ENCODE measurements around the gene SCGB1A1. TPM values are rescaled to one million over a fixed set of nuclear protein-coding genes. Genes with fewer than 3 reads are reported as not detected.

The SCGB1A1 gene
- polyA plus RNA-seq, 3 donors = not detected

GRCh38 chr11:62428871-62429560 lies 10.2 kb downstream of the SCGB1A1 start:
- Histone ChIP-seq H3K9ac (ENCODE audit: insufficient read depth, low read length, poor library complexity, severe bottlenecking) (peak overlapping the region; percentile 59), H3K4me2 (replicated peaks; ENCODE audit: extremely low read depth, low read length, poor library complexity, severe bottlenecking) (peak overlapping the region; percentile 22), H3K79me2 (ENCODE audit: insufficient read depth, low read length) (peaks cover 19% of the 10 kb centered on the region), H3K4me1 (ENCODE audit: control insufficient read depth in 1 of 2, insufficient read depth in 2 of 2, low read length in 2 of 2) (peaks cover 88 to 91% of the 10 kb centered on the region in 2 donors), H3K4me3 (replicated peaks in 1 of 3; ENCODE audit: low read depth in 2 of 3, low read length in 3 of 3) (no peak overlapping the region), H3K36me3 (replicated peaks in 1 of 2; ENCODE audit: control insufficient read depth in 1 of 2, insufficient read depth in 2 of 2, low read length in 2 of 2) (no peaks in the 10 kb centered on the region), H4K20me1 (ENCODE audit: insufficient read depth, low read length) (no peaks in the 10 kb centered on the region), H3K27me3 (ENCODE audit: control insufficient read depth in 2 of 2, insufficient read depth in 2 of 2, low read length in 2 of 2) (no peaks in the 10 kb centered on the region), H3K27ac (ENCODE audit: low read depth in 1 of 2, low read length in 2 of 2) (peak overlapping the region; percentile 90 to 96), H3K9me3 (replicated peaks in 1 of 2; ENCODE audit: control insufficient read depth in 1 of 2, insufficient read depth in 1 of 2, low read length in 2 of 2) (no peaks in the 10 kb centered on the region), H2AFZ (ENCODE audit: insufficient read depth, low read depth, low read length, poor library complexity, severe bottlenecking) (peak overlapping the region; percentile 46)
- Mint-ChIP-seq H3K4me1 (peaks cover 87% of the 10 kb centered on the region), H3K36me3 (peaks cover 0 to 6% of the 10 kb centered on the region in 2 donors), H3K27ac (peak overlapping the region; percentile 91 to 98 (median 96)), H3K4me3 (no peak overlapping the region), H3K9me3 (no peaks in the 10 kb centered on the region), H3K27me3 (ENCODE audit: low read depth in 3 of 3) (no peaks in the 10 kb centered on the region)
- TF ChIP-seq, protein P1, sequence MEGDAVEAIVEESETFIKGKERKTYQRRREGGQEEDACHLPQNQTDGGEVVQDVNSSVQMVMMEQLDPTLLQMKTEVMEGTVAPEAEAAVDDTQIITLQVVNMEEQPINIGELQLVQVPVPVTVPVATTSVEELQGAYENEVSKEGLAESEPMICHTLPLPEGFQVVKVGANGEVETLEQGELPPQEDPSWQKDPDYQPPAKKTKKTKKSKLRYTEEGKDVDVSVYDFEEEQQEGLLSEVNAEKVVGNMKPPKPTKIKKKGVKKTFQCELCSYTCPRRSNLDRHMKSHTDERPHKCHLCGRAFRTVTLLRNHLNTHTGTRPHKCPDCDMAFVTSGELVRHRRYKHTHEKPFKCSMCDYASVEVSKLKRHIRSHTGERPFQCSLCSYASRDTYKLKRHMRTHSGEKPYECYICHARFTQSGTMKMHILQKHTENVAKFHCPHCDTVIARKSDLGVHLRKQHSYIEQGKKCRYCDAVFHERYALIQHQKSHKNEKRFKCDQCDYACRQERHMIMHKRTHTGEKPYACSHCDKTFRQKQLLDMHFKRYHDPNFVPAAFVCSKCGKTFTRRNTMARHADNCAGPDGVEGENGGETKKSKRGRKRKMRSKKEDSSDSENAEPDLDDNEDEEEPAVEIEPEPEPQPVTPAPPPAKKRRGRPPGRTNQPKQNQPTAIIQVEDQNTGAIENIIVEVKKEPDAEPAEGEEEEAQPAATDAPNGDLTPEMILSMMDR (IDR thresholded peaks at IDR 0.05) = no peak
- intact Hi-C loops (cut with micrococcal nuclease) = loop anchor here (5.0 to 10.0 kb wide), 3 partner anchors 73 to 116 kb away; partner anchors contain the start of gene AHNAK (in 1 of the 2)
- no peak for DNase-seq
- 92% methylated on average over 2 of the region's 8 CpGs for WGBS (ENCODE audit: insufficient coverage)

DNA sequence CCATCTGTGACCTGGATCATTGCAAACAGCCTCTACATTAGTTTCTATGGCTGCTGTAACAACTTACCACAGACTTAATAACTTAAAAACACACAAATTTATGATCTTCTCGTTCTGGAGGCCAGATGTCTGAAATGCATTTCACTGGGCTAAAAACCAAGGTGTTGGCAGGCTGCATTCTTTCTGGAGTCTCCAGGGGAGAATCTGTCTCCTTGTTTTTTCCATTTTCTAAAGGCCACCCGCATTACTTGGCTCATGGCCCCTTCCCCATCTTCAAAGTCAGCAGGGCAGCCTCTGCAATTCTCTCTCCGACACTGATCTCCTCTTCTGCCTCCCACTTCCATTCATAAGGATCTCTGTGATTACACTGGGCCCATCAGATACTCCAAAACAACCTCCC lies 11.6 kb downstream of the SCGB1A1 start:
- H4K20me1 ChIP-seq (ENCODE audit: insufficient read depth, low read length) = no peaks in the 10 kb centered on the region
- H3K79me2 ChIP-seq (ENCODE audit: insufficient read depth, low read length) = peaks cover 13% of the 10 kb centered on the region
- no peaks in the 10 kb centered on the region for H3K27me3 ChIP-seq (ENCODE audit: control insufficient read depth in 2 of 2, insufficient read depth in 2 of 2, low read length in 2 of 2)
- H3K9ac ChIP-seq (ENCODE audit: insufficient read depth, low read length, poor library complexity, severe bottlenecking) = peak overlapping the region; percentile 27
- no peaks in the 10 kb centered on the region for H3K9me3 ChIP-seq (replicated peaks in 1 of 2; ENCODE audit: control insufficient read depth in 1 of 2, insufficient read depth in 1 of 2, low read length in 2 of 2)
- 69% methylated on average over 3 of the region's 3 CpGs for WGBS (ENCODE audit: insufficient coverage)
- H3K36me3 ChIP-seq (replicated peaks in 1 of 2; ENCODE audit: control insufficient read depth in 1 of 2, insufficient read depth in 2 of 2, low read length in 2 of 2) = no peaks in the 10 kb centered on the region
- Mint-ChIP-seq H3K27ac (peak overlapping the region; percentile 73 to 98 (median 93)), H3K4me1 (peaks cover 90% of the 10 kb centered on the region), H3K9me3 (peaks cover 0 to 3% (median 0%) of the 10 kb centered on the region in 7 donors), H3K36me3 (peaks cover 0 to 6% of the 10 kb centered on the region in 2 donors), H3K27me3 (ENCODE audit: low read depth in 3 of 3) (no peaks in the 10 kb centered on the region), H3K4me3 (peak overlapping the region in 1 of 2 donors; percentile 72)
- intact Hi-C loops (cut with micrococcal nuclease) = no loop called here
- H3K27ac ChIP-seq (ENCODE audit: low read depth in 1 of 2, low read length in 2 of 2) = peak overlapping the region; percentile 52 to 96
- no peak for DNase-seq
- H2AFZ ChIP-seq (ENCODE audit: insufficient read depth, low read depth, low read length, poor library complexity, severe bottlenecking) = peak overlapping the region; percentile 52
- TF ChIP-seq, protein P1 (IDR thresholded peaks at IDR 0.05) = no peak
- H3K4me1 ChIP-seq (ENCODE audit: control insufficient read depth in 1 of 2, insufficient read depth in 2 of 2, low read length in 2 of 2) = peaks cover 97 to 100% of the 10 kb centered on the region in 2 donors
- H3K4me2 ChIP-seq (replicated peaks; ENCODE audit: extremely low read depth, low read length, poor library complexity, severe bottlenecking) = peak overlapping the region; percentile 50
- H3K4me3 ChIP-seq (replicated peaks in 1 of 3; ENCODE audit: low read depth in 2 of 3, low read length in 3 of 3) = peak overlapping the region in 1 of 3 experiments; percentile 60
